Karpas-422 (cell line): ENCODE data around the gene DYSF. TPM values are rescaled to one million over a fixed set of nuclear protein-coding genes. Genes with fewer than 3 reads are reported as not detected.

Experiments
- DNase-seq: peaks from one replicate; pipeline ENCODE4 v3.0.0-alpha.2; 2015
- H2AFZ ChIP-seq: fragments of 200-600 bp; sonication (generic); 2 replicates; pipeline ENCODE4 v1.6.1; 2014; ENCODE audit warnings: antibody characterized with exemption, low read length, mixed read lengths
- H3K27ac ChIP-seq: fragments of 200-600 bp; sonication (generic); 2 replicates; pipeline ENCODE4 v1.5.1; 2014; ENCODE audit warnings: mild to moderate bottlenecking, low read length, moderate library complexity
- H3K27me3 ChIP-seq: fragments of 200-600 bp; sonication (generic); 2 replicates; pipeline ENCODE4 v1.6.1; 2014; ENCODE audit warnings: low read length, mixed read lengths
- H3K36me3 ChIP-seq: fragments of 200-600 bp; sonication (generic); 2 replicates; pipeline ENCODE4 v1.6.1; 2014; ENCODE audit warnings: low read length, mixed read lengths; ENCODE audit not compliant: insufficient read depth
- H3K4me1 ChIP-seq: fragments of 200-600 bp; sonication (generic); 2 replicates; pipeline ENCODE4 v1.6.1; 2014; ENCODE audit warnings: mild to moderate bottlenecking, low read length, mixed read lengths
- H3K4me2 ChIP-seq: fragments of 200-600 bp; sonication (generic); 2 replicates; pipeline ENCODE4 v1.6.1; 2014; ENCODE audit warnings: low read length, low read depth, mild to moderate bottlenecking; ENCODE audit not compliant: poor library complexity, severe bottlenecking
- H3K4me3 ChIP-seq: fragments of 200-600 bp; sonication (generic); 2 replicates; pipeline ENCODE4 v1.5.1; 2014; ENCODE audit warnings: mild to moderate bottlenecking, antibody characterized with exemption, low read length, mixed read lengths
- H3K79me2 ChIP-seq: fragments of 200-600 bp; sonication (generic); 2 replicates; pipeline ENCODE4 v1.6.1; 2014; ENCODE audit warnings: mild to moderate bottlenecking, low read length, mixed read lengths
- H3K9ac ChIP-seq: fragments of 200-600 bp; sonication (generic); 2 replicates; pipeline ENCODE4 v1.6.0; 2014; ENCODE audit warnings: low read length
- H3K9me2 ChIP-seq: fragments of 200-600 bp; sonication (generic), shearing (Covaris generic); replicated peaks from 2 replicates; pipeline ENCODE4 v1.6.0; 2014; ENCODE audit warnings: mild to moderate bottlenecking, low read length, moderate library complexity; ENCODE audit not compliant: insufficient read depth
- H3K9me3 ChIP-seq: fragments of 300-700, 200-600 bp; sonication (generic); 2 replicates; pipeline ENCODE4 v1.6.1; 2014; ENCODE audit warnings: low read length, mixed read lengths
- H4K20me1 ChIP-seq: fragments of 200-600 bp; sonication (generic); 2 replicates; pipeline ENCODE4 v1.6.1; 2014; ENCODE audit warnings: mild to moderate bottlenecking, antibody characterized with exemption, low read length, low read depth; ENCODE audit not compliant: insufficient read depth
- total RNA-seq: library from RNA; depleted of rRNA; stranded (reverse); fragments of >200 nt; shearing (Covaris generic); gene quantifications from 2 replicates; pipeline ENCODE4 v1.2.3, GENCODE V29; 2014; ENCODE audit warnings: low replicate concordance

DYSF gene
- total RNA-seq, 1 experiment from 2014 or later: not detected

GRCh38 chr2:71472019-71472418, 18.7 kb downstream of the DYSF start:
- H3K4me2 ChIP-seq: no peak overlapping the region
- H3K79me2 ChIP-seq: no peaks in the 10 kb centered on the region
- no peak overlapping the region for H3K27ac ChIP-seq
- H3K9ac ChIP-seq: no peak overlapping the region
- no peak overlapping the region for H3K4me3 ChIP-seq
- H3K9me3 ChIP-seq: no peaks in the 10 kb centered on the region
- no peaks in the 10 kb centered on the region for H3K9me2 ChIP-seq
- H3K4me1 ChIP-seq: no peaks in the 10 kb centered on the region
- no peaks in the 10 kb centered on the region for H3K27me3 ChIP-seq
- H2AFZ ChIP-seq: no peak overlapping the region
- H4K20me1 ChIP-seq: no peaks in the 10 kb centered on the region
- H3K36me3 ChIP-seq: no peaks in the 10 kb centered on the region
- DNase-seq: no peak

GRCh38 chr2:71473346-71474031, 20.1 kb downstream of the DYSF start:
- no peaks in the 10 kb centered on the region for H3K9me2 ChIP-seq
- H3K27ac ChIP-seq: no peak overlapping the region
- no peak overlapping the region for H3K4me3 ChIP-seq
- H3K4me1 ChIP-seq: peaks cover 11% of the 10 kb centered on the region
- H3K27me3 ChIP-seq: no peaks in the 10 kb centered on the region
- no peaks in the 10 kb centered on the region for H3K36me3 ChIP-seq
- no peak overlapping the region for H3K9ac ChIP-seq
- H4K20me1 ChIP-seq: no peaks in the 10 kb centered on the region
- H2AFZ ChIP-seq: no peak overlapping the region
- H3K79me2 ChIP-seq: no peaks in the 10 kb centered on the region
- no peak overlapping the region for H3K4me2 ChIP-seq
- no peaks in the 10 kb centered on the region for H3K9me3 ChIP-seq
- DNase-seq: no peak

GRCh38 chr2:71474116-71474743, 20.9 kb downstream of the DYSF start:
- Histone ChIP-seq H3K9me3 (no peaks in the 10 kb centered on the region), H2AFZ (no peak overlapping the region), H3K4me2 (no peak overlapping the region), H3K9ac (no peak overlapping the region), H3K9me2 (no peaks in the 10 kb centered on the region), H3K36me3 (no peaks in the 10 kb centered on the region), H3K4me3 (no peak overlapping the region), H3K79me2 (no peaks in the 10 kb centered on the region), H3K27me3 (no peaks in the 10 kb centered on the region), H3K4me1 (peaks cover 11% of the 10 kb centered on the region), H3K27ac (no peak overlapping the region), H4K20me1 (no peaks in the 10 kb centered on the region)
- DNase-seq: no peak

DNA sequence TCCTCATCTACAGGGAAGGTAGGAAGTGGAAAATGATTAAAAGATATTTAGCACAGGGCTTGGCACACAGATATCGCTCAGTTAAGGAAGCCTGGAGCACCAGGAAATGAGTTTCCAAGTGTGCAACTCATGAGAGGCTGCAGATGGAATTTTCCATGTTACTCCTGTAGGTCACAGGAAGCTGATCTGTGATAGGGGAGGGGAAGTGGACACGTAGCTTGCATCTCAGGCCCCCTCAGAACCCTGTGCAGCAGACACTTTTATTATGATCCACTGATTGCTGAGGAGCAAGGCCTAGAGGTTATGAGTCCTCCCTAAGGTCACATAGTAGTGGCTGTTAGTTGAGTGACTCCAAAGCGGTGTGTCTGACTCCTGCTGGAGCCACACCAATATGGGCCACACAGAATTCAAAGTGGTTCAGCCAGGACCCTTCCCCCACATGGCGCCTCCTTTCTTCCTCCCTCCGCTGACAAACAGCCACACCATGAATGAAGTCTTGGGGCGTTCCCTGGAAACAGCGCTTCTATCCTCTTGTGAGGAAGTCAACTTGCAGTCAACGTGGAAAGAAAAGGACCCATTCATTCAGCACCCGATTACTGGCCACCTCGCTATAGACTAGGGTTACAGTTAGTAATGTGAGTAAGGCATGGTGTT, 21.5 kb downstream of the DYSF start:
- peaks cover 11% of the 10 kb centered on the region for H3K4me1 ChIP-seq
- H3K36me3 ChIP-seq: no peaks in the 10 kb centered on the region
- H2AFZ ChIP-seq: no peak overlapping the region
- H3K4me3 ChIP-seq: no peak overlapping the region
- no peak for DNase-seq
- H3K79me2 ChIP-seq: no peaks in the 10 kb centered on the region
- no peak overlapping the region for H3K27ac ChIP-seq
- no peaks in the 10 kb centered on the region for H4K20me1 ChIP-seq
- H3K9ac ChIP-seq: no peak overlapping the region
- H3K9me2 ChIP-seq: no peaks in the 10 kb centered on the region
- no peaks in the 10 kb centered on the region for H3K27me3 ChIP-seq
- no peak overlapping the region for H3K4me2 ChIP-seq
- no peaks in the 10 kb centered on the region for H3K9me3 ChIP-seq

DNA sequence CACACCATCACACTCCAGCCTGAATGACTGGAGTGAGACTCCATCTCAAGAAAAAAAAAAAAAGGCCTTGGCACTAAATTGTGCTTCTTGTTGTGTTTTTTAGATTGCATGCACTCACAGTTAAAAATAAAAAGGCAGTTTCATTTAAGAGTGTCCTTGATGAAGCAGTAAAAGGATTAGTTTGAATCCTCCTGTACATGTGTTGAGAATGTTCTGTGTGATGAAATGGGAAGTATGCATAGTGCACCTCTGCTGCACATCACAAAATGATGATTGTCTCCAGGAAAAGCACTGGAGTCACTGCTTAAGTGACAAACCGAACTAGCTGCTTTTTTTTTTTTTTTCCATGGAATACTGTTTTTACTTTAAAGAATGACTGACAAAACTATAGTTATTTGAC, 23.1 kb downstream of the DYSF start:
- no peak overlapping the region for H3K4me3 ChIP-seq
- H3K27ac ChIP-seq: no peak overlapping the region
- H3K4me1 ChIP-seq: peaks cover 11% of the 10 kb centered on the region
- no peaks in the 10 kb centered on the region for H3K36me3 ChIP-seq
- H2AFZ ChIP-seq: no peak overlapping the region
- no peaks in the 10 kb centered on the region for H3K79me2 ChIP-seq
- H3K9me3 ChIP-seq: no peaks in the 10 kb centered on the region
- H3K9me2 ChIP-seq: no peaks in the 10 kb centered on the region
- no peak overlapping the region for H3K4me2 ChIP-seq
- H4K20me1 ChIP-seq: no peaks in the 10 kb centered on the region
- no peaks in the 10 kb centered on the region for H3K27me3 ChIP-seq
- no peak for DNase-seq
- H3K9ac ChIP-seq: no peak overlapping the region

GRCh38 chr2:71477231-71477691, 23.9 kb downstream of the DYSF start:
- peaks cover 11% of the 10 kb centered on the region for H3K4me1 ChIP-seq
- H3K36me3 ChIP-seq: no peaks in the 10 kb centered on the region
- no peaks in the 10 kb centered on the region for H3K9me3 ChIP-seq
- no peak overlapping the region for H3K9ac ChIP-seq
- H3K27ac ChIP-seq: no peak overlapping the region
- H4K20me1 ChIP-seq: no peaks in the 10 kb centered on the region
- no peak overlapping the region for H3K4me3 ChIP-seq
- H3K9me2 ChIP-seq: no peaks in the 10 kb centered on the region
- DNase-seq: no peak
- no peak overlapping the region for H2AFZ ChIP-seq
- peak overlapping the region; percentile 48 for H3K4me2 ChIP-seq
- no peaks in the 10 kb centered on the region for H3K27me3 ChIP-seq
- no peaks in the 10 kb centered on the region for H3K79me2 ChIP-seq

- Histone ChIP-seq H3K9me3 (no peaks in the 10 kb centered on the region), H4K20me1 (no peaks in the 10 kb centered on the region), H3K9ac (no peak overlapping the region), H3K9me2 (no peaks in the 10 kb centered on the region), H3K36me3 (no peaks in the 10 kb centered on the region), H3K27ac (no peak overlapping the region), H3K4me2 (no peak overlapping the region), H2AFZ (no peak overlapping the region), H3K79me2 (no peaks in the 10 kb centered on the region), H3K4me3 (no peak overlapping the region), H3K27me3 (no peaks in the 10 kb centered on the region), H3K4me1 (peaks cover 11% of the 10 kb centered on the region)
- no peak for DNase-seq
These were observed 25.4 kb downstream of the DYSF start for GRCh38 chr2:71478806-71479205.

- Histone ChIP-seq H3K79me2 (no peaks in the 10 kb centered on the region), H3K27me3 (no peaks in the 10 kb centered on the region), H3K9ac (no peak overlapping the region), H3K4me1 (peaks cover 11% of the 10 kb centered on the region), H3K4me3 (no peak overlapping the region), H3K4me2 (no peak overlapping the region), H3K9me2 (no peaks in the 10 kb centered on the region), H3K9me3 (no peaks in the 10 kb centered on the region), H2AFZ (no peak overlapping the region), H3K27ac (no peak overlapping the region), H3K36me3 (no peaks in the 10 kb centered on the region), H4K20me1 (no peaks in the 10 kb centered on the region)
- no peak for DNase-seq
These were observed 25.9 kb downstream of the DYSF start for GRCh38 chr2:71479261-71479660.
